Measurements from ENCODE around the gene CACNA1B.

The CACNA1B gene

DNA sequence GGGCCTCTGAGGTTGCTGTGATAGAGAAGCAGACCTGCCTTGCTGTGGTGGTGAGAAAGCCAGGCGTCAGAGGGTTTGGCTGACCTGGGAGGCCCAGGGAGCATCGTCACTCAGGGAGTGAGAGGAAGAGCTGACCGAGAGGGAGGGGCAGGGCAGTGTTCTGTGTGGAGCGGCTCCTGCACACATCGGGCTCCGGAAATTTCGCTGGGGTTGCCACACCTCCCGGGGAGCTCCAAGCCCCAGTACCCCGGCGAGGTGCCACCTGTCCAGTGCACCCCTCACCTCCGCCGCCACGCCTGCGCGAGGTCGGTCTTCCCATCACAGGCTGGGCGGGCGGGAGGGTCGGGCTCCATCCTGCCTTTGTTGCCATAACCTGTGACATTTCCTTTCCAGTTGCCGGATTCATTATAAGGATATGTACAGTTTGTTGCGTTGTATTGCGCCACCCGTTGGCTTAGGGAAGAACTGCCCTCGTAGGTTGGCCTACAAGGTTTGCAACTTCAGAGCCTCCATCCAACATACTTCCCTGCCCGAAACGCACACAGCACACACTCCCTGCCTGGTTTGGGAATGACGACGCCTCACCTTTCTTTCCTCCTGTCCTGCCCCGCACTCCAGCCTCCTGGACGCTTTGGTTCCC lies 223.2 kb downstream of the CACNA1B start:
- TF ChIP-seq EGR1 (IDR thresholded peaks at IDR 0.05) (no peak), MAX (IDR thresholded peaks at IDR 0.05) (no peak), FOXM1 (IDR thresholded peaks at IDR 0.05; ENCODE audit: borderline replicate concordance, low read depth) (no peak), RAD21 (IDR thresholded peaks at IDR 0.05; ENCODE audit: low read depth) (peak; percentile 32; the same call in 1 of the 2 replicates)

GRCh38 chr9:138101444-138102234 lies 224.1 kb downstream of the CACNA1B start:
- TF ChIP-seq EP300 (IDR thresholded peaks at IDR 0.05; ENCODE audit: borderline replicate concordance) (no peak), YY1 (IDR thresholded peaks at IDR 0.05; ENCODE audit: low read depth) (no peak), FOXM1 (IDR thresholded peaks at IDR 0.05; ENCODE audit: borderline replicate concordance, low read depth) (no peak), CREB1 (IDR thresholded peaks at IDR 0.05; ENCODE audit: low read depth) (no peak), RAD21 (IDR thresholded peaks at IDR 0.05; ENCODE audit: low read depth) (no peak), TAF1 (IDR thresholded peaks at IDR 0.05; ENCODE audit: low read depth) (no peak), EGR1 (IDR thresholded peaks at IDR 0.05) (no peak)
- TF ChIP-seq, protein P1, sequence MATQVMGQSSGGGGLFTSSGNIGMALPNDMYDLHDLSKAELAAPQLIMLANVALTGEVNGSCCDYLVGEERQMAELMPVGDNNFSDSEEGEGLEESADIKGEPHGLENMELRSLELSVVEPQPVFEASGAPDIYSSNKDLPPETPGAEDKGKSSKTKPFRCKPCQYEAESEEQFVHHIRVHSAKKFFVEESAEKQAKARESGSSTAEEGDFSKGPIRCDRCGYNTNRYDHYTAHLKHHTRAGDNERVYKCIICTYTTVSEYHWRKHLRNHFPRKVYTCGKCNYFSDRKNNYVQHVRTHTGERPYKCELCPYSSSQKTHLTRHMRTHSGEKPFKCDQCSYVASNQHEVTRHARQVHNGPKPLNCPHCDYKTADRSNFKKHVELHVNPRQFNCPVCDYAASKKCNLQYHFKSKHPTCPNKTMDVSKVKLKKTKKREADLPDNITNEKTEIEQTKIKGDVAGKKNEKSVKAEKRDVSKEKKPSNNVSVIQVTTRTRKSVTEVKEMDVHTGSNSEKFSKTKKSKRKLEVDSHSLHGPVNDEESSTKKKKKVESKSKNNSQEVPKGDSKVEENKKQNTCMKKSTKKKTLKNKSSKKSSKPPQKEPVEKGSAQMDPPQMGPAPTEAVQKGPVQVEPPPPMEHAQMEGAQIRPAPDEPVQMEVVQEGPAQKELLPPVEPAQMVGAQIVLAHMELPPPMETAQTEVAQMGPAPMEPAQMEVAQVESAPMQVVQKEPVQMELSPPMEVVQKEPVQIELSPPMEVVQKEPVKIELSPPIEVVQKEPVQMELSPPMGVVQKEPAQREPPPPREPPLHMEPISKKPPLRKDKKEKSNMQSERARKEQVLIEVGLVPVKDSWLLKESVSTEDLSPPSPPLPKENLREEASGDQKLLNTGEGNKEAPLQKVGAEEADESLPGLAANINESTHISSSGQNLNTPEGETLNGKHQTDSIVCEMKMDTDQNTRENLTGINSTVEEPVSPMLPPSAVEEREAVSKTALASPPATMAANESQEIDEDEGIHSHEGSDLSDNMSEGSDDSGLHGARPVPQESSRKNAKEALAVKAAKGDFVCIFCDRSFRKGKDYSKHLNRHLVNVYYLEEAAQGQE (IDR thresholded peaks at IDR 0.05; ENCODE audit: low read depth): no peak

DNA sequence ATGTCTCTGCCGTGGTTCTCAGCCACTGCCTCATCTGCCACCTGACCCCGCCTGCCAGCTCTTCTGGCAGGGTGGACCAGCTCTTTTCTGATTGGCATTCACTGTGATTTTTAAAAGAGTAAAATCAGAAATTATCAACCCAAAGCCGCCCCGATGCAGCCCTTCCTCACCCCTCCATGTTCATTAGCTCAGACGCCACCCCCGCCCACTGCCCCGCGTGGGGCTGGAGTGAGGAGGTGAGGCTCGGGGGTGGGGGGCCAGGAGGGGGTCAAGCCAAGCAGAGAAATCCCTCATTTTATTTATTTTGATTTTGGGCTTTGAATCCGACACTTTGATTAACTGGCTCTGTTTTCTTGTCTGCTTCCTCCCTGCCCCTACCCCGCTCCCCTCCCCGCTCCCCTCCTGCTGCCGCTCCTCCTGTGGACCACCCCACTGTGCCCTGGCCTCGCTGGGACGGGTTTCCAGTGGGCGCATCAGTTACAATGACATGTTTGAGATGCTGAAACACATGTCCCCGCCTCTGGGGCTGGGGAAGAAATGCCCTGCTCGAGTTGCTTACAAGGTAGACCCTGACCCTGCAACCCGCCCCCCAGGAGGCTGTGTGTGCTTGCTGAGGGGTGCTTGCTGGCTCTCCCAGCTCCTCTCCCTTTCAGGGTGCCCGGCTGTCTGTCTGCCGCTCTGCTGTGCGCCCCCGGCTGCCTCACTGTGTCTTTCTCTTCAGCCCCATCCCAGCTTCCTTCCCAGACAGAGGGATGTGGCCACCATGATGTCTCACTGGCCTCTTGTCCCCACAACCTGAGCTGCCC lies 224.9 kb downstream of the CACNA1B start:
- no peak for TF ChIP-seq YY1 (IDR thresholded peaks at IDR 0.05; ENCODE audit: low read depth)

- TF ChIP-seq, protein P1 (IDR thresholded peaks at IDR 0.05; ENCODE audit: low read depth): peak; percentile 13; the same call in 1 of the 2 replicates
- TF ChIP-seq TAF1 (IDR thresholded peaks at IDR 0.05; ENCODE audit: low read depth): no peak
Measured at GRCh38 chr9:138103111-138103848, 225.7 kb downstream of the CACNA1B start.

DNA sequence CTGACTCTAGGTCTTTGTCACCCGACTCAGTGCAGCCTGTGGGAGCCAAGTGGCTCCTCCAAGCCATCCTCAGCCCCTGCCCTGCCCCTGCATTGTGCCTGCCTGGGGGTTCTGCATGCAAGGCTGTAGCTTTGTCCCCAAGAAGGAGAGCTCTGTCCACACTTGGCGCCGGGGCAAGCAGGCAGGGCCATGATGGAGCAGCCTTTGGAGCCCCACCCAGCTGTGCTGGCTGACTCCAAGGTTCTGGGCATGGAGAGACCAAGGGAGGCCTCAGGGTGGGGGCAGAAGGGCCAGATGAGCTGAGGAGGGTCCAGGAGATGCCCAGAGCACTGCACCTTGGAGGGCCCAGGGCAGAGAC lies 226.2 kb downstream of the CACNA1B start:
- TF ChIP-seq EGR1 (IDR thresholded peaks at IDR 0.05) (no peak), TCF12 (IDR thresholded peaks at IDR 0.05; ENCODE audit: low read depth) (no peak), TEAD4 (IDR thresholded peaks at IDR 0.05) (no peak), MAX (IDR thresholded peaks at IDR 0.05) (no peak), CREB1 (IDR thresholded peaks at IDR 0.05; ENCODE audit: low read depth) (no peak), EP300 (IDR thresholded peaks at IDR 0.05; ENCODE audit: borderline replicate concordance) (no peak), YY1 (IDR thresholded peaks at IDR 0.05; ENCODE audit: low read depth) (no peak), CEBPB (IDR thresholded peaks at IDR 0.05) (no peak), NFIC (IDR thresholded peaks at IDR 0.05) (no peak), ZBTB7A (IDR thresholded peaks at IDR 0.05; ENCODE audit: low read depth) (no peak), FOXM1 (IDR thresholded peaks at IDR 0.05; ENCODE audit: borderline replicate concordance, low read depth) (no peak), RAD21 (IDR thresholded peaks at IDR 0.05; ENCODE audit: low read depth) (no peak), TAF1 (IDR thresholded peaks at IDR 0.05; ENCODE audit: low read depth) (no peak)
- TF ChIP-seq, protein P1 (IDR thresholded peaks at IDR 0.05; ENCODE audit: low read depth): no peak
- TF ChIP-seq, protein P2, sequence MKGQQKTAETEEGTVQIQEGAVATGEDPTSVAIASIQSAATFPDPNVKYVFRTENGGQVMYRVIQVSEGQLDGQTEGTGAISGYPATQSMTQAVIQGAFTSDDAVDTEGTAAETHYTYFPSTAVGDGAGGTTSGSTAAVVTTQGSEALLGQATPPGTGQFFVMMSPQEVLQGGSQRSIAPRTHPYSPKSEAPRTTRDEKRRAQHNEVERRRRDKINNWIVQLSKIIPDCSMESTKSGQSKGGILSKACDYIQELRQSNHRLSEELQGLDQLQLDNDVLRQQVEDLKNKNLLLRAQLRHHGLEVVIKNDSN (IDR thresholded peaks at IDR 0.05): no peak

Measured in Ishikawa (cell line).